PFSK-1 (cell line): ENCODE data around the gene RASGRF2.

ENCODE experiments used
- REST ChIP-seq, 2 experiments: IDR thresholded peaks; 2 replicates each; pipeline versions ENCODE4 v1.6.1 to v1.8.0; 2011 to 2012; ENCODE audit warnings: low read depth in 2 of 2, low read length in 2 of 2, control low read depth in 1 of 2, inconsistent platforms in 1 of 2, mild to moderate bottlenecking in 1 of 2, moderate library complexity in 1 of 2; ENCODE audit not compliant: insufficient read depth in 1 of 2
- TAF1 ChIP-seq: IDR thresholded peaks from 2 replicates; pipeline ENCODE4 v1.6.1; 2012; ENCODE audit warnings: low read length, control low read depth, borderline replicate concordance; ENCODE audit not compliant: insufficient read depth

DNA sequence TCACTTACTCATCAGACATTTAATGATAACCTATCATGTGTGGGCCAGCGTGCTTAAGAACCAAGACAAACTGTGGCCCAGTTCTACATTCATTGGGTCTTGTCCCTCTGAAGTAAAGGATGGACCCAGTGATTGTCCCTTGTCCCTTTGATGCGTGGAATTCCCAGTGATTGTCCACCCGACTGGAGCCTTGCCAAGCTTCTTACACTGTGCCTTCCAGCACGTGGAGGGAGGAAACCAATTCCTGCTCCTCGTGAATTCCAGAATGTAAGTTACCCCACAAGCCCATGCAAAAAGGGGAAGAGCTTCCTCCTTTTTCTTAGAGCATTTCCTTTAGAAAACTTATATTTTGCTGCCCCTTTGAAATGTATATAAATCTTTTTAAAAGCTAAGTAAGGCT is 280.8 kb downstream of the RASGRF2 start:
- no peak for TF ChIP-seq TAF1
- no peak for TF ChIP-seq REST (IDR thresholded peaks at IDR 0.05; ENCODE audit: insufficient read depth in 1 of 2, low read depth in 2 of 2, low read length in 2 of 2)
